ENCODE data around the gene OR1F1. TPM values are rescaled to one million over a fixed set of nuclear protein-coding genes. Genes with fewer than 3 reads are reported as not detected.

The OR1F1 gene
- total and polyA plus RNA-seq, 2 of the 8 experiments (the other 6 are each of a cell fraction or from before 2014, with no cell fraction given) = 0.52 to 1.2 TPM

DNA sequence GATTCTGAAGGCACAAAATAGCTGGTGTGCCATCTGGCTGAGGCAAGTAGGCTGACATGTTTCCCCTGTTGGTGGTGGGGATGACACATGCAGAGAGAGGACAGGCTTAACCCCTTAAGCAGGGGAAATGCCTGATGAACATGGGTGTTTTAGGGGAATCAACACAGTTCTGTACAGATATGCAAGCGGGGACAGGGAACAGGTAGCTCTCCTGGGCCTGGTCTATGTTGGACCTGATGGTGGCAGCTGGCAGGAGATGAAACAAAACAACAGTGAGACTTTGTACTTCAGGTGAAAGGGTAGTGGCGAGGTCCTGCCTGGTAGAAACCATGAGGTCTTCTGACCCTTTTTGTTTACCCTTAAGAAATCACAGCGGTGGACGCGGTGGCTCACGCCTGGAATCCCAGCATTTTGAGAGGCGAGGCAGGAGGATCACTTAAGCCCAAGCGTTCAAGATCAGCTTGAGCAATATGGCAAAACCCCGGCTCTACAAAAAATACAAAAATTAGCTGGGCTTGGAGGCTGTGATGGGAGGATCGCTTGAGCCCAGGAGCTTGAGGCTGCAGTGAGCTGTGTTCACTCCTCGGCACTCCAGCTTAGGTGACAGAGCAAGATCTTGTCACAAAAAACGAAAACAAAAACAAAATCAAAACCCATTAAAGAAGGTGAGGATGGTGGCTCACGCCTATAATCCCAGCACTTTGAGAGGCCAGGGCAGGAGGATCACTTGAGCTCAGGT lies 10.5 kb downstream of the OR1F1 start:
- peaks cover 0 to 4% of the 10 kb centered on the region in 2 experiments; a peak in 3 of 4 replicates for H3K9me3 ChIP-seq (ENCODE audit: insufficient read depth in 2 of 2, low read depth in 1 of 2, low read length in 1 of 2)
- H3K23ac ChIP-seq (ENCODE audit: insufficient read length) = no peak overlapping the region
- H3K9ac ChIP-seq (replicated peaks in 1 of 4; ENCODE audit: extremely low read depth in 1 of 4, low read depth in 3 of 4, low read length in 3 of 4) = no peak overlapping the region
- H2AK5ac ChIP-seq (ENCODE audit: low read depth, low read length) = no peak overlapping the region
- no peak overlapping the region for H3K56ac ChIP-seq (replicated peaks; ENCODE audit: insufficient read length, low read depth, low read length)
- no peaks in the 10 kb centered on the region for H3K79me1 ChIP-seq (ENCODE audit: low read depth, low read length)
- no peaks in the 10 kb centered on the region for H3K23me2 ChIP-seq (ENCODE audit: low read depth, low read length)
- H4K20me1 ChIP-seq (replicated peaks in 1 of 2; ENCODE audit: control insufficient read depth in 1 of 2, insufficient read depth in 2 of 2, low read length in 2 of 2) = no peaks in the 10 kb centered on the region
- H3K4me1 ChIP-seq (replicated peaks in 1 of 4; ENCODE audit: control insufficient read depth in 3 of 4, insufficient read depth in 4 of 4, low read length in 3 of 4) = no peaks in the 10 kb centered on the region
- no peak overlapping the region for H2AFZ ChIP-seq (ENCODE audit: low read length)
- no peak overlapping the region for H4K91ac ChIP-seq (replicated peaks; ENCODE audit: insufficient read length, low read length)
- ChIA-PET CTCF (ENCODE audit: partially characterized antibody) (interaction anchor here (0.9 kb wide), 1 partner anchor 24 kb away, joined by 3 read pairs; no protein-coding TSS in a partner anchor), POLR2A (ENCODE audit: partially characterized antibody) (interaction anchor here (1.0 kb wide), 1 partner anchor 42 kb away, joined by 3 read pairs; no protein-coding TSS in a partner anchor)
- H3K18ac ChIP-seq (ENCODE audit: extremely low read depth, low read length) = no peak overlapping the region
- no peak overlapping the region for H2BK20ac ChIP-seq (ENCODE audit: low read length)
- no peak overlapping the region for H4K8ac ChIP-seq (ENCODE audit: extremely low read depth, insufficient read depth, low read length)
- WGBS, 2 experiments (ENCODE audit: extremely low coverage in 1 of 2, insufficient coverage in 1 of 2, insufficient read length in 1 of 2, insufficient replicate concordance in 2 of 2, low coverage in 1 of 2, low lambda C conversion rate in 2 of 2, missing lambda C conversion rate in 1 of 2) = 81% methylated on average over 13 of the region's 13 CpGs; no CpG with 5 or more reads in 1 of the 2 experiments
- H3K4me3 ChIP-seq (ENCODE audit: extremely low read depth in 1 of 4, insufficient read depth in 2 of 4, low read depth in 3 of 4, low read length in 4 of 4) = no peak overlapping the region
- FAIRE-seq = no peak
- H2BK120ac ChIP-seq (replicated peaks; ENCODE audit: low read depth, low read length) = no peak overlapping the region
- no peaks in the 10 kb centered on the region; a peak in 1 of 7 replicates for H3K27me3 ChIP-seq (replicated peaks in 1 of 4; ENCODE audit: control insufficient read depth in 3 of 4, extremely low read depth in 1 of 4, insufficient read depth in 3 of 4, low read length in 3 of 4)
- H3K14ac ChIP-seq (ENCODE audit: insufficient read length) = no peak overlapping the region
- H2BK5ac ChIP-seq (ENCODE audit: low read depth, low read length) = no peak overlapping the region
- no peak overlapping the region for H4K5ac ChIP-seq (ENCODE audit: insufficient read length, low read depth, low read length)
- H3K36me3 ChIP-seq (ENCODE audit: control insufficient read depth in 2 of 4, insufficient read depth in 4 of 4, low read length in 3 of 4) = no peaks in the 10 kb centered on the region
- H3K4me2 ChIP-seq (ENCODE audit: insufficient read depth in 1 of 2, low read depth in 2 of 2, low read length in 2 of 2) = no peak overlapping the region
- no peak overlapping the region for H3K27ac ChIP-seq (ENCODE audit: low read depth, low read length)
- H3K79me2 ChIP-seq (ENCODE audit: control insufficient read depth in 1 of 2, insufficient read depth in 2 of 2, low read length in 2 of 2) = no peaks in the 10 kb centered on the region
- H2BK12ac ChIP-seq (ENCODE audit: low read depth, low read length) = no peak overlapping the region
- no peak for DNase-seq (ENCODE audit: low read depth in 1 of 2, low spot score in 2 of 2)
- no peak overlapping the region for H3K4ac ChIP-seq (replicated peaks; ENCODE audit: insufficient read length, low read depth, low read length)
- no peak overlapping the region for H2BK15ac ChIP-seq (ENCODE audit: low read length)
- no peak for TF ChIP-seq EZH2 (IDR thresholded peaks at IDR 0.05; ENCODE audit: low read depth, low read length, severe bottlenecking)
- no peak for TF ChIP-seq SRF (IDR thresholded peaks at IDR 0.05; ENCODE audit: low read depth, low read length)
- TF ChIP-seq RNF2 (IDR thresholded peaks at IDR 0.05; ENCODE audit: borderline replicate concordance, low read depth, low read length, missing control alignments, poor library complexity, severe bottlenecking) = no peak
